WTC11 (cell line): ENCODE results near the gene SNX8. TPM values are rescaled to one million over a fixed set of nuclear protein-coding genes. Genes with fewer than 3 reads are reported as not detected.

Source experiments
- ATAC-seq: fragments of 200-7000 bp; cut with Tn5 transposase; 2 replicates; pipeline ENCODE4 v1.10.0; 2021; ENCODE audit warnings: mild to moderate bottlenecking, moderate library complexity
- CTCF ChIA-PET: fragments of 300-600 bp; sonication (Branson Sonifier 250); formaldehyde crosslinking; loops from one replicate; lab custom pipeline; 2021; ENCODE audit warnings: antibody characterized with exemption; lab: Charles Lee
- POLR2A ChIA-PET: fragments of 350-600 bp; sonication (Branson Sonifier 250); formaldehyde crosslinking; loops from one replicate; lab custom pipeline; 2021; ENCODE audit warnings: antibody characterized with exemption; lab: Charles Lee
- DNase-seq: peaks from one replicate; pipeline ENCODE4 v3.0.0; 2021; ENCODE audit warnings: low spot score
- H3K27ac Mint-ChIP-seq: 2 replicates; pipeline ENCODE4 v1.8.0; 2021; ENCODE audit warnings: mixed read lengths
- H3K27me3 Mint-ChIP-seq: 2 replicates; pipeline ENCODE4 v1.8.0; 2021; ENCODE audit warnings: low read depth, mild to moderate bottlenecking, moderate library complexity, mixed read lengths
- H3K36me3 Mint-ChIP-seq: 2 replicates; pipeline ENCODE4 v1.8.0; 2021; ENCODE audit warnings: mixed read lengths
- H3K4me1 Mint-ChIP-seq: 2 replicates; pipeline ENCODE4 v1.8.0; 2022; ENCODE audit warnings: mixed read lengths
- H3K4me3 Mint-ChIP-seq: 2 replicates; pipeline ENCODE4 v1.8.0; 2021; ENCODE audit warnings: mild to moderate bottlenecking, moderate library complexity, mixed read lengths
- H3K9me3 Mint-ChIP-seq: 2 replicates; pipeline ENCODE4 v1.8.0; 2021; ENCODE audit warnings: mixed read lengths
- FOXK1 ChIP-seq: sonication (generic); formaldehyde crosslinking; IDR thresholded peaks from 2 replicates; pipeline ENCODE4 v1.8.0; 2022; ENCODE audit warnings: mild to moderate bottlenecking, moderate library complexity, missing genetic modification reagents
- HMGA2 ChIP-seq: fragments of 250-450 bp; sonication (Bioruptor Pico); IDR thresholded peaks from 2 replicates; pipeline ENCODE4 v1.4.0; 2021; ENCODE audit warnings: mild to moderate bottlenecking, moderate library complexity
- HMGXB4 ChIP-seq: sonication (generic); formaldehyde crosslinking; IDR thresholded peaks from 2 replicates; pipeline ENCODE4 v1.8.1; 2023; ENCODE audit warnings: mild to moderate bottlenecking, moderate library complexity, missing genetic modification reagents
- IRF2 ChIP-seq: sonication (generic); formaldehyde crosslinking; IDR thresholded peaks from 2 replicates; pipeline ENCODE4 v1.8.0; 2022; ENCODE audit warnings: low read depth, missing genetic modification reagents, borderline replicate concordance
- JAZF1 ChIP-seq: fragments of 250-450 bp; sonication (Bioruptor Pico); IDR thresholded peaks from 2 replicates; pipeline ENCODE4 v1.9.0; 2021; ENCODE audit warnings: moderate library complexity, mild to moderate bottlenecking, inconsistent platforms
- MAX ChIP-seq: sonication (generic); formaldehyde crosslinking; IDR thresholded peaks from 2 replicates; pipeline ENCODE4 v1.8.0; 2022; ENCODE audit warnings: mild to moderate bottlenecking, missing genetic modification reagents
- MXD4 ChIP-seq: fragments of 250-450 bp; sonication (Bioruptor Pico); IDR thresholded peaks from 2 replicates; pipeline ENCODE4 v1.8.0; 2021; ENCODE audit warnings: mild to moderate bottlenecking, moderate library complexity, borderline replicate concordance
- NFATC4 ChIP-seq: fragments of 250-450 bp; sonication (Bioruptor Pico); IDR thresholded peaks from 2 replicates; pipeline ENCODE4 v1.9.0; 2021; ENCODE audit warnings: mild to moderate bottlenecking
- NFYB ChIP-seq: sonication (generic); formaldehyde crosslinking; conservative IDR thresholded peaks from 2 replicates; pipeline ENCODE4 v1.8.0; 2022; ENCODE audit warnings: low read depth, missing genetic modification reagents
- NR1H2 ChIP-seq: sonication (generic); formaldehyde crosslinking; IDR thresholded peaks from 2 replicates; pipeline ENCODE4 v1.9.0; 2021; ENCODE audit warnings: mild to moderate bottlenecking, moderate library complexity, missing genetic modification reagents
- RELA ChIP-seq: sonication (generic); formaldehyde crosslinking; IDR thresholded peaks from 2 replicates; pipeline ENCODE4 v1.8.1; 2022; ENCODE audit warnings: missing genetic modification reagents, mild to moderate bottlenecking, borderline replicate concordance
- ZNF317 ChIP-seq: sonication (generic); formaldehyde crosslinking; IDR thresholded peaks from 2 replicates; pipeline ENCODE4 v1.8.1; 2023; ENCODE audit warnings: low read depth, mild to moderate bottlenecking, moderate library complexity, missing genetic modification reagents, borderline replicate concordance
- total RNA-seq: library from RNA; stranded (reverse); gene quantifications from 3 replicates; pipeline ENCODE4 v1.2.3, GENCODE V29; 2021
- TF ChIP-seq, protein P1 (sequence below): sonication (generic); formaldehyde crosslinking; IDR thresholded peaks from 2 replicates; pipeline ENCODE4 v1.8.0; 2022; ENCODE audit warnings: mild to moderate bottlenecking, missing genetic modification reagents
- TF ChIP-seq, protein P2 (sequence below): fragments of 250-450 bp; sonication (Bioruptor Pico); IDR thresholded peaks from 2 replicates; pipeline ENCODE4 v1.9.0; 2021; ENCODE audit warnings: mild to moderate bottlenecking, borderline replicate concordance
- TF ChIP-seq, protein P3 (sequence below): fragments of 250-450 bp; sonication (Bioruptor Pico); IDR thresholded peaks from 2 replicates; pipeline ENCODE4 v1.9.0; 2021; ENCODE audit warnings: moderate library complexity, mild to moderate bottlenecking, inconsistent platforms, borderline replicate concordance

The SNX8 gene
- total RNA-seq, 1 experiment from 2014 or later: 50.8 TPM

- TF ChIP-seq FOXK1 (CRISPR knock-in tag): no peak
These were observed 99.6 kb downstream of the SNX8 start (continued) for GRCh38 chr7:2214636-2215035.

DNA sequence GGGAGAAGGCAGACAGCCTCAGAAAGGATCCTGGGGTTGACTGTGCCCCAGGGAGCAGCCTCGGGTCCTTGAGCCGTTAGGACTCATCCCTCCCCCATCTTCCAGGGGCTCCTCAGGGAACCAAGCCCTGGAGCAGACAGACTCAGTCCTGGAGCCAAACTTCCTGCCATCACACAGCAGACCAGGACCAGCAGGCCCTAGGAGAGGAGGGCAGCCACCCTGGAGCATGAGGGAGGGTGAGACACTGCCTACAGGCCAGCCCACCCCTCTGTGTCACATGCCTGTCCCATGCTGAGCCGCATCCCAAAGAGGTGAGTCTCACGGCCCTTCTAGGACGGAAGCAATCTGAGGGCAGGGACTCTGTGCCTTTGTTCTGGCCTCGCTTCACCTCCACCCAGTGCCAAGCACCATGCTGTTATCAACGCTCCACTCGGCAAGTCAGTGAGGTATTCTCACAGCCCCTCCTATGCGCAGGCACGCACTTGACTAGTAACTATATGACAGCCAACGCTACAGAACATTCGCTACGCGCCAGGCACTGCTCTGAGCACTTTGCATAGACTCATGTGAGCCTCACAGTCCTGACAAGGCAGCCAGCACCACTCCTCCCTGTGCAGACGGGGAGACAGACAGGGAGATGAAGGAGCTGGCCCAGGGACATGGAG, 100.6 kb downstream of the SNX8 start:
- H3K4me1 Mint-ChIP-seq: no peaks in the 10 kb centered on the region
- TF ChIP-seq HMGXB4 (CRISPR knock-in tag) (no peak), MXD4 (CRISPR knock-in tag) (no peak), IRF2 (CRISPR knock-in tag) (no peak), JAZF1 (no peak), ZNF317 (CRISPR knock-in tag) (no peak), MAX (CRISPR knock-in tag) (no peak), RELA (CRISPR knock-in tag) (no peak), HMGA2 (CRISPR knock-in tag) (no peak), NFYB (CRISPR knock-in tag) (no peak), NR1H2 (no peak), NFATC4 (CRISPR knock-in tag) (no peak)
- TF ChIP-seq, protein P1, sequence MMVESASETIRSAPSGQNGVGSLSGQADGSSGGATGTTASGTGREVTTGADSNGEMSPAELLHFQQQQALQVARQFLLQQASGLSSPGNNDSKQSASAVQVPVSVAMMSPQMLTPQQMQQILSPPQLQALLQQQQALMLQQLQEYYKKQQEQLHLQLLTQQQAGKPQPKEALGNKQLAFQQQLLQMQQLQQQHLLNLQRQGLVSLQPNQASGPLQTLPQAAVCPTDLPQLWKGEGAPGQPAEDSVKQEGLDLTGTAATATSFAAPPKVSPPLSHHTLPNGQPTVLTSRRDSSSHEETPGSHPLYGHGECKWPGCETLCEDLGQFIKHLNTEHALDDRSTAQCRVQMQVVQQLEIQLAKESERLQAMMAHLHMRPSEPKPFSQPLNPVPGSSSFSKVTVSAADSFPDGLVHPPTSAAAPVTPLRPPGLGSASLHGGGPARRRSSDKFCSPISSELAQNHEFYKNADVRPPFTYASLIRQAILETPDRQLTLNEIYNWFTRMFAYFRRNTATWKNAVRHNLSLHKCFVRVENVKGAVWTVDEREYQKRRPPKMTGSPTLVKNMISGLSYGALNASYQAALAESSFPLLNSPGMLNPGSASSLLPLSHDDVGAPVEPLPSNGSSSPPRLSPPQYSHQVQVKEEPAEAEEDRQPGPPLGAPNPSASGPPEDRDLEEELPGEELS (CRISPR knock-in tag): no peak
- TF ChIP-seq, protein P2, sequence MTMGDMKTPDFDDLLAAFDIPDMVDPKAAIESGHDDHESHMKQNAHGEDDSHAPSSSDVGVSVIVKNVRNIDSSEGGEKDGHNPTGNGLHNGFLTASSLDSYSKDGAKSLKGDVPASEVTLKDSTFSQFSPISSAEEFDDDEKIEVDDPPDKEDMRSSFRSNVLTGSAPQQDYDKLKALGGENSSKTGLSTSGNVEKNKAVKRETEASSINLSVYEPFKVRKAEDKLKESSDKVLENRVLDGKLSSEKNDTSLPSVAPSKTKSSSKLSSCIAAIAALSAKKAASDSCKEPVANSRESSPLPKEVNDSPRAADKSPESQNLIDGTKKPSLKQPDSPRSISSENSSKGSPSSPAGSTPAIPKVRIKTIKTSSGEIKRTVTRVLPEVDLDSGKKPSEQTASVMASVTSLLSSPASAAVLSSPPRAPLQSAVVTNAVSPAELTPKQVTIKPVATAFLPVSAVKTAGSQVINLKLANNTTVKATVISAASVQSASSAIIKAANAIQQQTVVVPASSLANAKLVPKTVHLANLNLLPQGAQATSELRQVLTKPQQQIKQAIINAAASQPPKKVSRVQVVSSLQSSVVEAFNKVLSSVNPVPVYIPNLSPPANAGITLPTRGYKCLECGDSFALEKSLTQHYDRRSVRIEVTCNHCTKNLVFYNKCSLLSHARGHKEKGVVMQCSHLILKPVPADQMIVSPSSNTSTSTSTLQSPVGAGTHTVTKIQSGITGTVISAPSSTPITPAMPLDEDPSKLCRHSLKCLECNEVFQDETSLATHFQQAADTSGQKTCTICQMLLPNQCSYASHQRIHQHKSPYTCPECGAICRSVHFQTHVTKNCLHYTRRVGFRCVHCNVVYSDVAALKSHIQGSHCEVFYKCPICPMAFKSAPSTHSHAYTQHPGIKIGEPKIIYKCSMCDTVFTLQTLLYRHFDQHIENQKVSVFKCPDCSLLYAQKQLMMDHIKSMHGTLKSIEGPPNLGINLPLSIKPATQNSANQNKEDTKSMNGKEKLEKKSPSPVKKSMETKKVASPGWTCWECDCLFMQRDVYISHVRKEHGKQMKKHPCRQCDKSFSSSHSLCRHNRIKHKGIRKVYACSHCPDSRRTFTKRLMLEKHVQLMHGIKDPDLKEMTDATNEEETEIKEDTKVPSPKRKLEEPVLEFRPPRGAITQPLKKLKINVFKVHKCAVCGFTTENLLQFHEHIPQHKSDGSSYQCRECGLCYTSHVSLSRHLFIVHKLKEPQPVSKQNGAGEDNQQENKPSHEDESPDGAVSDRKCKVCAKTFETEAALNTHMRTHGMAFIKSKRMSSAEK (CRISPR knock-in tag): no peak
- TF ChIP-seq, protein P3, sequence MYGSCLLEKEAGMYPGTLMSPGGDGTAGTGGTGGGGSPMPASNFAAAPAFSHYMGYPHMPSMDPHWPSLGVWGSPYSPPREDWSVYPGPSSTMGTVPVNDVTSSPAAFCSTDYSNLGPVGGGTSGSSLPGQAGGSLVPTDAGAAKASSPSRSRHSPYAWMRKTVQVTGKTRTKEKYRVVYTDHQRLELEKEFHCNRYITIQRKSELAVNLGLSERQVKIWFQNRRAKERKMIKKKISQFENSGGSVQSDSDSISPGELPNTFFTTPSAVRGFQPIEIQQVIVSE (CRISPR knock-in tag): no peak
- TF ChIP-seq, all 79 proteins: peak for 0
- Mint-ChIP-seq H3K27ac (peak overlapping the region; percentile 6; the same call in 1 of the 2 replicates), H3K27me3 (no peaks in the 10 kb centered on the region), H3K36me3 (peaks cover 79% of the 10 kb centered on the region), H3K4me3 (no peak overlapping the region), H3K9me3 (peaks cover 6% of the 10 kb centered on the region)
- CTCF ChIA-PET: no interaction called here
- DNase-seq (no peak), ATAC-seq (no peak)
- POLR2A ChIA-PET: no interaction called here
